MM.1S (cell line): ENCODE measurements around the gene RGS12.

ENCODE experiments used
- EZH2 ChIP-seq: fragments of 300-600 bp; sonication (generic); optimal IDR thresholded peaks from 2 replicates; pipeline ENCODE3; 2017; ENCODE audit warnings: low read depth, mild to moderate bottlenecking, antibody characterized with exemption, low read length, mixed read lengths
- EZH2phosphoT487 ChIP-seq: fragments of 300-600 bp; sonication (generic); IDR thresholded peaks from 2 replicates; pipeline ENCODE4 v1.6.1; 2018; ENCODE audit warnings: antibody characterized with exemption, low read length
- TF ChIP-seq, protein P1 (sequence below): fragments of 300-600 bp; sonication (generic); IDR thresholded peaks from 2 replicates; pipeline ENCODE4 v1.5.1; 2016; ENCODE audit warnings: antibody characterized with exemption, low read length, mixed read lengths

DNA sequence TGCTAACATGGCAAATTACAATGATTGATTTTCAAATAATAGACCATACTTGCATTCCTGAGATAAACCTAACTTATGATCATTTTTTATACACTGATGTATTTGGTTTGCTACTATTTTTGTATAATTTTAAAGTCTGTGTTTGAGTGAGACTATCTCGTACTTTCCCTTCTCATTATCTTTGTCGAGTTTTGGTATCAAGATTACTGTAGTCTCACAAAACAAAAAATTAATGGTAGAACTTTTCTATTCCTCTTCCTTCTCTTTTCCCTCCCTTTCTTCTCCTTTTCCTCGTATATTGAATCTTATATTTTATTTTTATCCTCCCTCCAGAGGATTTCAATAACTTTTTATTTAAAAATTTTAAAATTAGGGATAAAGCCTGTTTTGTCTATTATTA, 41.5 kb downstream of the RGS12 start:
- TF ChIP-seq EZH2 (no peak), EZH2phosphoT487 (no peak)
- TF ChIP-seq, protein P1, sequence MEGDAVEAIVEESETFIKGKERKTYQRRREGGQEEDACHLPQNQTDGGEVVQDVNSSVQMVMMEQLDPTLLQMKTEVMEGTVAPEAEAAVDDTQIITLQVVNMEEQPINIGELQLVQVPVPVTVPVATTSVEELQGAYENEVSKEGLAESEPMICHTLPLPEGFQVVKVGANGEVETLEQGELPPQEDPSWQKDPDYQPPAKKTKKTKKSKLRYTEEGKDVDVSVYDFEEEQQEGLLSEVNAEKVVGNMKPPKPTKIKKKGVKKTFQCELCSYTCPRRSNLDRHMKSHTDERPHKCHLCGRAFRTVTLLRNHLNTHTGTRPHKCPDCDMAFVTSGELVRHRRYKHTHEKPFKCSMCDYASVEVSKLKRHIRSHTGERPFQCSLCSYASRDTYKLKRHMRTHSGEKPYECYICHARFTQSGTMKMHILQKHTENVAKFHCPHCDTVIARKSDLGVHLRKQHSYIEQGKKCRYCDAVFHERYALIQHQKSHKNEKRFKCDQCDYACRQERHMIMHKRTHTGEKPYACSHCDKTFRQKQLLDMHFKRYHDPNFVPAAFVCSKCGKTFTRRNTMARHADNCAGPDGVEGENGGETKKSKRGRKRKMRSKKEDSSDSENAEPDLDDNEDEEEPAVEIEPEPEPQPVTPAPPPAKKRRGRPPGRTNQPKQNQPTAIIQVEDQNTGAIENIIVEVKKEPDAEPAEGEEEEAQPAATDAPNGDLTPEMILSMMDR = no peak
